GM23248 (cell line): ENCODE data around the gene SHH.

Experiments
- EZH2 ChIP-seq: fragments of 200-600 bp; sonication (generic); IDR thresholded peaks from 2 replicates; pipeline ENCODE4 v1.6.1; 2018; ENCODE audit warnings: antibody characterized with exemption, mild to moderate bottlenecking; ENCODE audit not compliant: insufficient read depth, poor library complexity, severe bottlenecking
- EZH2phosphoT487 ChIP-seq: fragments of 200-600 bp; sonication (generic); IDR thresholded peaks from 2 replicates; pipeline ENCODE4 v1.6.1; 2018; ENCODE audit warnings: antibody characterized with exemption, moderate library complexity, mild to moderate bottlenecking, low read depth; ENCODE audit not compliant: insufficient read depth

- TF ChIP-seq EZH2 (no peak), EZH2phosphoT487 (no peak)
Measured at GRCh38 chr7:155861480-155861868, 49.2 kb upstream of the SHH start.
